ENCODE results near the gene KRIT1. TPM values are rescaled to one million over a fixed set of nuclear protein-coding genes. Genes with fewer than 3 reads are reported as not detected.
"Not testable (repeated sequence)": the region's sequence is repeated elsewhere in the genome, so short reads cannot be mapped to it uniquely, and the experiment has no call there.

The KRIT1 gene
- polyA plus RNA-seq, 3 donors, result 43.1 to 53.2 (median 52.1) TPM

DNA sequence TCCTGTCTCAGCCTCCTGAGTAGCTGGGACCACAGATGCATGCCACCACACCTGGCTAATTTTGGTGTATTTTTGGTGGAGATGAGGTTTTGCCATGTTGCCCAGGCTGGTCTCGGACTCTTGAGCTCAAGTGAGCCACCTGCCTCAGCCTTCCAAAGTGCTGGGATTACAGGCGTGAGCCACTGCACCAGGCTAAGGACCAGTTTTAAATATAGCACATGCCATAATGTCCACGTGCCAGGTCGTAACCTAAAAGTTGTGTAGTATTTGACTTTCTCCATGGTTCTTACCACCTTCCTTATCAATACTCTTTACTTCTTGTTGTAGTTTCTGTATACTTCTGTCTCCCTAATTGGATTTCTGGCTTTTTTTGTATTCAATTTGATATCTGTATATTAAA is 13.3 kb upstream of the KRIT1 start:
- no peak for DNase-seq (ENCODE audit: extremely low read depth in 1 of 11, low read depth in 9 of 11, low spot score in 4 of 11)

DNA sequence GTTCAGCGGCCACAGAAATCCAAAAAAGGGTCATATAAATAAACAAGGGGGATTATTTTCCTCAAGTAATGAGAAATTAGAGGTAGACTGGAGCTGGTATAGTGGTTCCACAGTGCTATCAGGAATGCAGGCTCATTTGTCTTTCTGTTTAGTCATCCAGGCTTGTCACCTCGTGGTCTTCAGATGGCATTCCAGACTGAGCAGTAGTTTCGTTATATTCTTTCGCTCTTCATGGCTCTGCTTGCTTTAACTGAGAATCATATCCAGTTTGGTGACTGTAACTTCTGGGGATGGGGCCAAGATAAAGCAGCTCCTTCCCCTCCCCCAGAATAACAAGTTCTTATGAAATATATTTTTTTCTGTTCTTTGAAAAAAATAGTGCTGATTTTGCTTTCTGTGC is 9.6 kb upstream of the KRIT1 start:
- no peak for DNase-seq (ENCODE audit: extremely low read depth in 1 of 11, low read depth in 9 of 11, low spot score in 4 of 11)

DNA sequence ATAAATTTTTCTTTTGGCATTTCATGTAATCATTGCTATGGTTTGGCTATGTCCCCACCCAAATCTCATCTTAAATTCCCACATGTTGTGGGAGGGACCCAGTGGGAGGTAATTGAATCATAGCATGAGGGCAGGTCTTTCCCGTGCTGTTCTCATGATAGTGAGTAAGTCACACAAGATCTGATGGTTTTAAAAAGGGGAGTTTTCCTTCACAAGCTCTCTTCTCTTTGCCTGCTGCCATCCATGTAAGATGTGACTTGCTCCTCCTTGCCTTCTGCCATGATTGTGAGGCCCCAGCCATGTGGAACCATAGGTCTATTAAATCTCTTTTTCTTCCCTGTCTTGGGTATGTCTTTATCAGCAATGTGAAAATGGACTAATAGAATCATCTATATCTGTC is 9.1 kb upstream of the KRIT1 start:
- DNase-seq (ENCODE audit: extremely low read depth in 1 of 11, low read depth in 9 of 11, low spot score in 4 of 11), result not testable (repeated sequence)

DNA sequence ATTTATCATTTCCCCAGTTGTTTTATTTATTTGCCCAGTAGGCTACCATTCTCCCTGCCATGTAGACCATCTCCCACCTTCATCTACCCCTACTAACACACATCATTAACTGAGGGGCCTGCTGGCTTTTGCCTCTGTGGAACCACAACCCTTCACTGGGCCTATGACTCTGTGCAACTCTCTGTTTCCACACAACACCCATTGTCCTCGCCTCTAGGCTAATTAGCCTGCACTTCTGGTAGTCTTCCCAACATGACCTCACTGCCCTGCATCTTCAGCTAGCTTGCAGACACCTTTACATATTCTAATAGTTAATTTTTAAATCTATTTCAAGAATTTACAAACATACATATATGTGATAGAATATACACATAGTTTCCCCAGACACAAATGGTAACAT is 7.5 kb upstream of the KRIT1 start:
- DNase-seq (ENCODE audit: extremely low read depth in 1 of 11, low read depth in 9 of 11, low spot score in 4 of 11), result no peak

DNA sequence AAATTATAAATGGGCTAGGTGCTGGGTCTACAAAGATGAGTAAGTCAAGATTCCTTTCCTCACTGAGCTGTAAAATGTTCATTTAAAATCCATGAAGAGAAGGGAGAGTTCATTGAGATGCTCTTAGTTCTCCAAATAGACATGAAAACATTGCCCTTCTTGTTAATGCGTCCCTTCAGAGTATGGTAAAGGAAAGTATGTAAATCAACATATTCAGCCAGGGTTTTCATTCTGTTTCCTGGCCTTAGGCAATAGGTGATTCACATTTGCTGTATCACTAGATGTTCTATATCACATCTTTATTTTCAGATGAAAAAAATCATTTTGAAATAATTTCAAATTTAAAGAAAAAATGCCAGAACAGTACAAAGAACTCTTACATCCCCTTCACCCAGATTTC is 5.5 kb upstream of the KRIT1 start:
- DNase-seq (ENCODE audit: extremely low read depth in 1 of 11, low read depth in 9 of 11, low spot score in 4 of 11), result no peak

DNA sequence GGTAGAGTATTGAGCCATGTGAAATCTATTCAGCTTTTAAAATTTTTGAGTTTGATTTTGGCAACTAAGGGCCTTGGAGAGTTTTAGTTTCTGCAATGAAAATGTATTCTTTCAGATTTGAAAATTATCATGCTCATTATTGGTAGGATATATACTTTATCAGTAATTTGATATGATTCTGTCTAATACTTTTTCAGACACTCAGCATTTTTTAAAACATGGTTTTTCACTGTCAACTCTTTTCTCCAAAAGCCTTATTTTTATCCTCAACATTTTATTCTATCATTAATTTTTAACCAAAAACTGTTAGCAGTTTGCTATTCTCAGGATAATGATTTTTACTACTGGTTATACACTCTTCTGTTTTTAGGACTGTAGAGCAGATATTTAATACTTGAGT is 4.9 kb upstream of the KRIT1 start:
- DNase-seq (ENCODE audit: extremely low read depth in 1 of 11, low read depth in 9 of 11, low spot score in 4 of 11), result no peak

DNA sequence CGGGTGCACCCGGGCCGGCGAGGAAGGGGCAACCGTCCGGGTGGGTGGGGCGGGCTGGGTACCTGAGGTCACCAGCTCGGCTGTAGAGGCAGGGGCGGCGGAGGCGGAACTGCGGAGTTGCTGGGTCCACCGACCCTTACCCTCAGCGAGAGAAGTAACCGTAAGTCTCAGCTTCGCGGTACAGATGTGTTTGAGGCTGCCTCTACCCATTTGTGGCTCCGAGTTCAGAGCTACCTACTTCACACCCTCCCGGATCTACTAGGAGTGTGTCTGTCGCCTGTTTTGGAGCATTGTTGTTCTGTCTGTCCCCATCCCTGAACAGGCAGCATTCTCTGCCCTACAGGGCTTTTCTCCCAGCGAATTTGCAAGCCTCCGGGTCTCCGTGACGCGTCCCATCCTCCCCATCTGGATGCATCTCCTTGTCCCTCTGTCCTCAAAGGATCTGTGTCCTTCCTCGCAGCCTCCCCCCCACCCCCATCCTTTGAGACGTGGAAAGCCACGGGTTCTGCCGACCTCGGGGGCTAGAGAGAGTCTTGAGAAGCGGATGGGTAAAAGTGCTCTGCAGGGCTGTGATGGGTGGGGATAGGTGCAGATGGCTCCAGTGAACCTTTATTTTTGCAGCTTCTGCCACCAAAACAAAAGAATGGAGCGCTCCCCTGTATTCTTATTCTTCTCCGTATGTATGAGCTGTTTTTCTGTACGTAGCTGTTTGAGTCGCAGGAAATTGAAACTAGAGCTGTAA is 817 bp upstream of the KRIT1 start:
- DNase-seq (ENCODE audit: extremely low read depth in 1 of 11, low read depth in 9 of 11, low spot score in 4 of 11), result peak in 8 of 11 donors; percentile 7 to 44 (median 26)

DNA sequence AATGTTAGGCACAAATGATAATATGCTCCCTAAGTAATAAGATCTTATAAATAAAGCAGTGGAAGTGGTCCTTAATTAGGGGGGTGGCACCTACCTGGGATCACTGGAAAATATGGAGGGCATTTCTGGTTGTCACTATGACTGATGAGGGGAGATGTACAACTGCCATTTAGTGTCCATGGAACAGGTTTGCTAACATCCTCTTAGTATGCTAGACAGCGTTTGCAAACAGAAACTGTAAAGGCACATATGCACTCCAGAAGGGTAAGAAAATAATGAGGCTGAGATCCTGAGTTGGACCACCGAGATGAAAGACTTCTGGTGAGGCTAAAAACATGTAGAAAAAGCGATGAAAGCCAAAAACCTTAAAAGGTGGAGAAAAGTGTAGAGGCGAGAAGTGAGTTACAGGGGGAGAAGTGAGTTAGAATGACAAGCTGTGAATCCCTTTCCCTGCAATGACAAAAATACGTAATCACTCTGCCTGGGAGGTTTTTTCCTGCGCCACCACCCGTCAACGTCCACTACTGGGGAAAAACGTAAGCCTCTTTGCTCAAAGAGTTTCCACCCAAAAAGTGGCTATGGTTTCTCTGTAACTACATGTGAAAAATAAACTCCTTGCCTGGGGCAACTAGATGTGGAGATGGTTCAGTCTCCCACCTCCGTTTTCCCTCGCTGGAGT is 767 bp downstream of the KRIT1 start:
- DNase-seq (ENCODE audit: extremely low read depth in 1 of 11, low read depth in 9 of 11, low spot score in 4 of 11), result peak in 3 of 11 donors; percentile 8 to 32 (median 12)

DNA sequence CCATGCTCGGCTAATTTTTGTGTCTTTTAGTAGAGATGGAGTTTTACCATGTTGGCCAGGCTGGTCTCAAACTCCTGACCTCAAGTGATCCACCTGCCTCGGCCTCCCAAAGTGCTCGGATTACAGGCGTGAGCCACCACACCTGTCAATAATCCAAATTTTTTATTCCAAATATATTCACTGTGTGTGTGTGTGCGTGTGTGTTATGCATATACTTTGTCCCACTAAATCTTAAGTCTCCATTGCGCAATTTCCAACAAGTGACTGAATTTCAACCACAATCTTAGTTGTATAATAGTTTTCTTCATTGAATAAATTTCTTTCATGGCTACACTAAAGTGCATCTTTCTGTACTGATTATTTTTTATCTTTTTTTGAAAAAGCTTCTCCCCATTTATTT is 2.7 kb downstream of the KRIT1 start:
- no peak for DNase-seq (ENCODE audit: extremely low read depth in 1 of 11, low read depth in 9 of 11, low spot score in 4 of 11)

DNA sequence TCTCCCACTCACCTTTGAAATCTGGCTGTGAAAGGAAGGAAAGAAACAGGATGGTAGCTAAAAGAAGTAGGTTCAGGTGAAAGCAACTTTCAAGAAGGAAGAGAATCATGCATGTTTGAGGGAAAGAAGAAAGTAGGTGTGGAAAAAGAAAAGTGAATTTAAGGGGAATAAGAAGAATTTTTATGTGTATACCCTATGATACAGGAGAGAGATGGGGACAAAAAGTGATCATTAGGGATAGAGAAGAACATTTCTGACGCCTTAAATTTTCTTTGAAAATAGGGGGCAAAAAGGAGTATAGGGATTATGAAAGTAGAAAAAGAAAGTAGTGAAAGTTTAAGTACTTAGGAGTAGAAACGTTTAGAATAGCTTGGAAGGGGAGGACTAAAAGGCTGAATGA is 15.2 kb downstream of the KRIT1 start:
- no peak for DNase-seq (ENCODE audit: extremely low read depth in 1 of 11, low read depth in 9 of 11, low spot score in 4 of 11)

DNA sequence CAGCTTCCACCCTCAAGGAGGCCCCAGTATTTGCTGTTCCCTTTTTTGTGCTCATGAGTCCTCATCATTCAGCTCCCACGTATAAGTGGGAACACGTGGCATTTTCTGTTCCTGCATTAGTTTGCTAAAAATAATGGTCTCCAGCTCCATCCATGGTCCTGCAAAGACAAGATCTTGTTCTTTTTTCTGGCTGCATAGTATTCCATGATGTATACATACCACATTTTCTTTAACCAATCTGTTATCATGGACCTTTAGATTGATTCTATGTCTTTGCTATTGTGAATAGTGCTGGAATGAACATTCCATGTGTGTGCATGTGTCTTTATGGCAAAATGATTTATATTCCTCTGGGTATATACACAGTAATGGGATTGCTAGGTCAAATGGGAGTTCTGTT is 17.0 kb downstream of the KRIT1 start:
- no peak for DNase-seq (ENCODE audit: extremely low read depth in 1 of 11, low read depth in 9 of 11, low spot score in 4 of 11)

DNA sequence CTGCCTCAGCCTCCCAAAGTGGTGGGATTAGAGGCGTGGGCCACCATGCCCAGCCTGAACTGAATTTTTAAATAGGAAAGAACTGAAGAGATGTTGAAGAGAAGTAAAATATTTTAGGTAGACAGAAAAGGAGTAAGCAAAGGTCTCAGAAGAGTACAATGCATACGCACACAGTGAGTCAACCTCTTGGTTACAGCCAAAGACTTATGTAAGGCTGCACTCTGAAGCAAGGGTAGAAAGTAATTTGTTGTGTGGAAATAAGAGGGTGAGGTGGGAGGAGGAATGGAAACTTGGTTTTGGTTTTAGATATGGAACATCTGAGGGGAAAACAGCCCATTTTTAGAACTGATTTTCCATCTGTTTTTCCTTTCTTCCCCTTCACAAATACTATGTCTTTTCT is 17.6 kb downstream of the KRIT1 start:
- no peak for DNase-seq (ENCODE audit: extremely low read depth in 1 of 11, low read depth in 9 of 11, low spot score in 4 of 11)

DNA sequence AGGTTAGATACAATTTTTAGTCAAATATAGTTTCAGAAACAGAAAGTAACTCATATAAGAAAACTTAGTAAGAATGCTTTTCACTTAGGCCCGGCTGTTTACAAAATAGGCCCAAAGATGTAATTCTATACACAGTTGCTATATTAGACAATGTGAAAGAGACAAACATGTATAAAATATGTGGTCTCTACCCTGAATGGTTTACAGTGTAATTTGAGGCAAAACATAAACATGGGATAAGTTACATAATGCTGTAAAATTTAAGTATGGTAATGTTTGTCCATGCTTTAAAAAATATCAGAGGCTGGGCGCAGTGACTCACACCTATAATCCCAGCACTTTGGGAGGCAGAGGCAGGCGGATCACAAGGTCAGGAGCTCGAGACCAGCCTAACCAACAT is 18.7 kb downstream of the KRIT1 start:
- DNase-seq (ENCODE audit: extremely low read depth in 1 of 11, low read depth in 9 of 11, low spot score in 4 of 11), result no peak

DNA sequence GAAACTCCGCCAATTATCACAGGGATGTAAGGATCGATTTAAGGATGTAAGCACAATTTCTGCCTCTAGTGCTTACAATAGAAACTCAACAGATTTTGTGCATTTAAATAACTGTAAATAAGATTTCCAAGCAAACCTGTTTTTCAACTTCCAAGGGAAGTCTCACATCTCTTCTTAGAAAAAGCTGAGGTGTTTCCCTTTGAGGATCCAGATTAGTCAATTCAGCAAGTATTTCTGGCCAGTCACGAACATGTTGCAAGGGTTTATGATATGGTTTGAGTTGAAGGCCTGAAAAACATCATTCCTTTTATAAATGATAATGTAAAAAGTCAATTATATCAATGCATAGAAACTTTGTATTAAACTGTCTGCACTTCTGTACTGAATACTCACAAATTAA is 23.9 kb downstream of the KRIT1 start:
- no peak for DNase-seq (ENCODE audit: extremely low read depth in 1 of 11, low read depth in 9 of 11, low spot score in 4 of 11)

DNA sequence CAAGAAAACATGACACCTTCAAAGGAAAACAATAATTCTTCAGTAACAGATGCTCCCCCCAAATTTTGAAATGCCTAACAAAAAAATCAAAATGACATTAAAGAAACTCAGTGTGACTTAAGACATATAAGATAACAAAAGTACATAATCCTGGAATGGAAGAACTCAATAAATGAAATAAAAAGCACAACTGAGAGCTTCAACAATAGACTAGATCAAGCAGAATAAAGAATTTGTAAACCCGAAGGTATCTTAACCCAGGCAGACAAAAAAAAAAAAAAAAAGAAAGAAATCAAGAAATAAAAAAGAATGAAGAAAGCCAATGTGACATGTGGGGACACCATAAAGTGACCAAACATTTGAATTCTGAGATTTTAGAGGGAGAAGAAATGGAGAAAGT is 39.0 kb downstream of the KRIT1 start:
- no peak for DNase-seq (ENCODE audit: extremely low read depth in 1 of 11, low read depth in 9 of 11, low spot score in 4 of 11)

DNA sequence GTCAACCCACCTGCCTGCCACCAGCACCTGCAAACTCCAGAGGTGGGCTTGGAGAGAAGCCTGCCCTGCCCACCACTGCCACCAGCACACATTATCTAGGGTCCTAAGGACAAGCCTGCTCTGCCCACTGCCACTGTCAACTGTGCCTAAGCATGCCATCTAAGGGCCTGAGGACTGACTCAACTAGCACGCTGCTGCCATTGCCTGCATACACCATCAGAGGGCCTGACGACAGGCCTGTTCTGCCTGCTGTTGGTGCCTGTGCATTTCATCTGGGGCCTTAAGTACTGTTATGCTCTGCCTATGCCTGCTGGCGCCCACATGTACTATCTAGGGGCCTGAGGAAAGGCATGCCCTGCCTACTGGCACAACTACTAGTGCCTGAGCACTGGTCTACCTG is 39.7 kb downstream of the KRIT1 start:
- no peak for DNase-seq (ENCODE audit: extremely low read depth in 1 of 11, low read depth in 9 of 11, low spot score in 4 of 11)

DNA sequence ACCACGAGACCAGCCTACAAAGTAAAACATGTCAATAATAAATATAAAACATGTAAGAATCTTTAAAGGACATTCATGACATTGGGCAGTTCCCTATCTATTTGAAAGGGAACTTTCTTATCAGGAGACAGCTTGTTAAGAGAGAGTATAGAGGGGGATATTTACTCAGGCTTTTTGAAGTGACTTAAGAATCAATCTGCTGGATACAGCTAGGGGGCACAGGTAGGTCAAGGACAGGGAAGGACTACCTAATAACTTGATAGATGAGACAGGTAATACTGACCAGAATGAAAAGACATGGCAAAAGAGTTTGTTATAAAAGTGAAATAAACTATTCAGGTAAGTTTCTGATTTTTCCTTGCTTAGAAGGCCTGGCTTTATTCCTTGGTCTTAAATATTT is 44.9 kb downstream of the KRIT1 start:
- DNase-seq (ENCODE audit: extremely low read depth in 1 of 11, low read depth in 9 of 11, low spot score in 4 of 11), result no peak

DNA sequence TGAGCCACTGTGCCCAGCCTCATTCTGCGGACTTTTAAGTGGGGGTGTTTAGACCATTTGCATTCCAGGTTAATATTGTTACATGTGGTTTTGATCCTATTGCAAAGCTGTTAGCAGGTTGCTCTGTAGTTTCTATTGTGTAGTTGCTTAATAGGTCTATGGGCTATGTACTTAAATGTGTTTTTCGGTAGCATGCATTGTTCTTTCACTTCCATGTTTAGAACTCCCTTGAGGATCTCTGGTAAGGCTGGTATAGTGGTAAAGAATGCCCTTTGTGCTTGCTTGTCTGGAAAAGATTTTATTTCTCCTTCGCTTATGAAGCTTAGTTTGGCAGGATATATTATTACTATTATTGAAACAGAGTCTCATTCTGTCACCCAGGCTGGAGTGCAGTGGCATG is 53.4 kb downstream of the KRIT1 start:
- DNase-seq (ENCODE audit: extremely low read depth in 1 of 11, low read depth in 9 of 11, low spot score in 4 of 11), result no peak

DNA sequence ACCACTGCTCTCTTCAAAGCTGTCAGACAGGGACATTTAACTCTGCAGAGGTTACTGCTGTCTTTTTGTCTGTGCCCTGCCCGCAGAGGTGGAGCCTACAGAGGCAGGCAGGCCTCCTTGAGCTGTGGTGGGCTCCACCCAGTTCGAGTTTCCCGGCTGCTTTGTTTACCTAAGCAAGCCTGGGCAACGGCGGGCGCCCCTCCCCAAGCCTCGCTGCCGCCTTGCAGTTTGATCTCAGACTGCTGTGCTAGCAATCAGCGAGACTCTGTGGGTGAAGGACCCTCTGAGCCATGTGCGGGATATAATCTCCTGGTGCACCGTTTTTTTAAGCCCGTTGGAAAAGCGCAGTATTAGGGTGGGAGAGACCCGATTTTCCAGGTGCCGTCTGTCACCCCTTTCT is 56.5 kb downstream of the KRIT1 start:
- not testable (repeated sequence) for DNase-seq (ENCODE audit: extremely low read depth in 1 of 11, low read depth in 9 of 11, low spot score in 4 of 11)

DNA sequence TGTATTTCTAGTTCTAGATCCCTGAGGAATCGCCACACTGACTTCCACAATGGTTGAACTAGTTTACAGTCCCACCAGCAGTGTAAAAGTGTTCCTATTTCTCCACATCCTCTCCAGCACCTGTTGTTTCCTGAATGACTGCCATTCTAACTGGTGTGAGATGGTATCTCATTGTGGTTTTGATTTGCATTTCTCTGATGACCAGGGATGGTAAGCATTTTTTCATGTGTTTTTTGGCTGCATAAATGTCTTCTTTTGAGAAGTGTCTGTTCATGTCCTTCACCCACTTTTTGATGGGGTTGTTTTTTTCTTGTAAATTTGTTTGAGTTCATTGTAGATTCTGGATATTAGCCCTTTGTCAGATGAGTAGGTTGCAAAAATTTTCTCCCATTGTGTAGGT is 61.4 kb downstream of the KRIT1 start:
- not testable (repeated sequence) for DNase-seq (ENCODE audit: extremely low read depth in 1 of 11, low read depth in 9 of 11, low spot score in 4 of 11)
